AG09319 (cell line): ENCODE results near the gene SLC66A3.

ENCODE experiments used
- DNase-seq: peaks from one replicate; pipeline ENCODE4 v3.0.0-alpha.2; 2010; ENCODE audit warnings: low read depth; ENCODE audit errors: extremely low read depth
- TF ChIP-seq, protein P1 (sequence below): IDR thresholded peaks from 2 replicates; pipeline ENCODE4 v1.5.1; 2011; ENCODE audit warnings: low read depth, mild to moderate bottlenecking, inconsistent platforms, low read length, moderate library complexity

The SLC66A3 gene

DNA sequence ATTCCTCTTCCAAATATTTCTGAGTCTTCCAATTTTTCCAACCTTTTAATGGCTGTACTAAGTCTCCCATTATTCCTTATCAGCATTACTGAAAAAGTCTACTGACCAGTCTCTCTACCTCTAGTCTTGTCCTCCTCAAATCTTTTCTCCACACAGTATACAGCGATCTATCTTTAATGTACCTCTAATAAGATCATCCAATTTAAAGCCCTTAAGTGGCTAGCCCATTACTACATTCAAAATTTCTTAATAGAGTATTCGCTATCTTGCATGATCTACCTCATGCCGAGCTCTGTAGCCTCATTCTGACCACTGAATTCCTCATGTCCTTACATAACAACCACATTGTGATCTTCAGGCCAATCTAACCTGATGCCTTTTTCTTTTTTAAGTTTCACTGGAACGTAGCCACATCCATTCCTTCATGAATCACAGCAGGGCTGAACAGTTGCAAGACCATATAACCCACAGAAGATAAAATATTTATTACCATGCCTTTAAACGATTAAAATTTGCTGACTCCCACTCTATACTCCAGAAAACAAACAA lies 57.9 kb downstream of the SLC66A3 start:
- TF ChIP-seq, protein P1, sequence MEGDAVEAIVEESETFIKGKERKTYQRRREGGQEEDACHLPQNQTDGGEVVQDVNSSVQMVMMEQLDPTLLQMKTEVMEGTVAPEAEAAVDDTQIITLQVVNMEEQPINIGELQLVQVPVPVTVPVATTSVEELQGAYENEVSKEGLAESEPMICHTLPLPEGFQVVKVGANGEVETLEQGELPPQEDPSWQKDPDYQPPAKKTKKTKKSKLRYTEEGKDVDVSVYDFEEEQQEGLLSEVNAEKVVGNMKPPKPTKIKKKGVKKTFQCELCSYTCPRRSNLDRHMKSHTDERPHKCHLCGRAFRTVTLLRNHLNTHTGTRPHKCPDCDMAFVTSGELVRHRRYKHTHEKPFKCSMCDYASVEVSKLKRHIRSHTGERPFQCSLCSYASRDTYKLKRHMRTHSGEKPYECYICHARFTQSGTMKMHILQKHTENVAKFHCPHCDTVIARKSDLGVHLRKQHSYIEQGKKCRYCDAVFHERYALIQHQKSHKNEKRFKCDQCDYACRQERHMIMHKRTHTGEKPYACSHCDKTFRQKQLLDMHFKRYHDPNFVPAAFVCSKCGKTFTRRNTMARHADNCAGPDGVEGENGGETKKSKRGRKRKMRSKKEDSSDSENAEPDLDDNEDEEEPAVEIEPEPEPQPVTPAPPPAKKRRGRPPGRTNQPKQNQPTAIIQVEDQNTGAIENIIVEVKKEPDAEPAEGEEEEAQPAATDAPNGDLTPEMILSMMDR, result no peak
- no peak for DNase-seq

DNA sequence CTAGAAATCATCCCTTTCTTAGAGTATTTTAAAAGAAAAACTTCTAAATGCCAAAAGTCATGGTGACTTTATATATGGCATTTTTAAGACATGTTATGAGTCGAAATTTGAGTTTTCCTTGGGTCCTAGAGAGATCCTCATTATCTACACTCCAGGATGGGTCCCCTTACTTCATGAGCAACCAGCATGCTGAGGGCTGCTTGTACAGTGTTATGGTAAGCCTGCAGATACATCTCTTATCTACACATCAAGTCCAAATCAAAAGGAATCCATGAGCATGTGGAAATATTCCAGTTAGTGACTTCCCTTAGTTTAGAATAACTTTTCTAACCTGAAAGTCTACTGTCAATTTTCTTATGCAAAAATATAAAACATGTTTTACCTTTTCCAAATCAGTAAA lies 58.7 kb downstream of the SLC66A3 start:
- TF ChIP-seq, protein P1, result no peak
- DNase-seq, result no peak

DNA sequence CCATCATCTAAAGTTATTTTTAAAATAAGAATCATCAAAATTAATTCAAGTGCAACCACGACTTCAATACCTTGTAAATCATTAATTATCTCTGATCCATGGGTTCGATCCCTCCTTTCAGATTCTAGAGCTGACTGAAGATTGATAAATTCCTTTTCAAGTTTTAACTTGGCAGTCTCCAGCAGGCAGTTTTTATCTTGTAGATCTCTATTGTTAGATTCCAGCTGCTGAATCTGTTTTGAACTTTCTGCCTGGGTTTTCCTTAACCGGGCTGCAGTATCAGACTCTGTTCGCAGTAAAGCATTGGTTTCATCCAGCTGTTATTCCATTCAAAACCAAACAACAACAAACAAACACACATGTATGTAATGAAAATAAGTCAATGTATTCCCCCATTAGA lies 59.5 kb downstream of the SLC66A3 start:
- TF ChIP-seq, protein P1, result no peak
- no peak for DNase-seq

DNA sequence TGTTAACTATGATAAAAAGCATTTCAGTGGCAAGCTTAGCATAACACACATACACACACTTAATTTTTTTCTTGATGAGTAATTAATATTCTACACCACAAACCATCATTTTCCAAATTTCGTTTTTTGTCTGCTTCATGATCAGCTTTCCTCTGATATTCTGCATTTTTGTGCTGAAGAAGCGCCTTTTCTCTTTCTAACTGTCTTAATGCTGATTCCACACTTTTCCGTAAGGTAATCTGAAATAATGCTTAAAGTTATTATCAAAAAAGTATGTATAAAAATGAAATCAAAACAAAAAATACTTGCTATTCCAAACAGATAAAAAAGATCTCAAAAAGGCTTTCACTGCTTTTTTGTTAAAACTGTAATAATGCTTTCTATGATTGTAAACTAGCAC lies 60.1 kb downstream of the SLC66A3 start:
- TF ChIP-seq, protein P1, result no peak
- DNase-seq, result no peak

DNA sequence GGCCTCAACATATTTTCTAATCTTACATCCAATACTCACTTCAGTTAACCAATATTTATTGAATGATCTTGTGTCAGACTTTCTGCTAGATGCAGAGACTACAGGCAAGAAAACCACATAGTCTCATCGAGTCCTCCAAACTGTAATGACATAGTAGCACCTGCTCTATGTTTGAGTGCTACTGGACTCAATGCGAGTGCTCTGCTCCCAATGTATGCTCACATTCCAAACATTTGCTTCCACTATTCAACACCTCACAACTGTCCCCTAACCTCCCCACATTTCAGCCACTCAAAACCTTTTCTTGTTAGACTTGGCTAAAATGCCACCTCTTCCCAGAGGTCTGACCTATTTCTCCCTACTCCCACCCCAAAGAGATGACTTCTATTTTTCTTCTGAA lies 65.2 kb downstream of the SLC66A3 start:
- DNase-seq, result no peak
- TF ChIP-seq, protein P1, result no peak

DNA sequence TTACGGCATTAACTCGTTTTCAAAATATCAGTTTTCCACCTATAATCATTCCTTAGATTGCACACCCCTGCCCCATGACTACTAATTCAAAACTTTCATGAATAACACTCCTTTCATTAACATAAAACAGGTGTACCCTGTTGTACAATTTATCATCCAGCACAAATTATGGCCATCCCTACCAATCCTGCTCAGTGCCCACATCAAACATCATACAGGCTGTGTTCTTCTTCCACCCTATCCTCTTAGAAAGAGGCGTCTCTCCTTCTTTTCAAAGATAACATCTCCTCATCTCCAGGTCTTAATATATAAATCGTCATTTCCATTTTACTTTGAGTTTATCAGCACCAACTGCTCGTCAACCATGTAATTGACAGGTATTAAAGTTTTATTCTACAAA lies 67.6 kb downstream of the SLC66A3 start:
- no peak for DNase-seq
- TF ChIP-seq, protein P1, result no peak

DNA sequence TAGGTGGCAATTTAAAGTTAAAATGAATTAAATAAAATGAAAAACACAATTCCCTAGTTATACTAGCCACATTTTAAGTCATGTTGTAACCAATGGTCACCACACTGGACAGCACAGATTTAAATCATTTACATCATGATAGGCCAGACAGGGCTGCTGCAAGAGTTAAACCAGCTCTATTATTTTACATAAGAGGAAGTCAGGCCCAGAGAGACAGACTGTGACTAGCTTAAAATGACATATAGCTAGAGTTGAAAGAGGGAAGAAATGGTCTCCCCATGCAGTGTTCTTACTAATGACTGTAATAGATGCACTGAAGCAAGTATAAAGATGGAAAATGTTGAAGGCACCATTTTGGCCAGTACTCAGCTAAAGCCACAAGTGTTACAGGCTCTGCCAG lies 69.6 kb downstream of the SLC66A3 start:
- no peak for DNase-seq
- TF ChIP-seq, protein P1, result no peak
